Fibroblast of the aortic adventitia (primary cell): ENCODE measurements around the gene IMMP2L. TPM values are rescaled to one million over a fixed set of nuclear protein-coding genes. Genes with fewer than 3 reads are reported as not detected.
"Not testable (repeated sequence)": the region's sequence is repeated elsewhere in the genome, so short reads cannot be mapped to it uniquely, and the experiment has no call there.

Source experiments
- DNase-seq: peaks from one replicate; pipeline ENCODE4 v3.0.0-alpha.2; 2010; ENCODE audit warnings: low read depth
- H3K4me3 ChIP-seq: 2 replicates; pipeline ENCODE4 v1.5.1; 2011; ENCODE audit warnings: low read depth, mild to moderate bottlenecking, control low read depth, low read length, moderate library complexity
- total RNA-seq: library from RNA; depleted of rRNA; stranded (reverse); fragments of >200 nt; gene quantifications from 2 replicates; pipeline ENCODE4 v1.2.3, GENCODE V29; 2012; ENCODE audit warnings: low replicate concordance
- TF ChIP-seq, protein P1 (sequence below): IDR thresholded peaks from 2 replicates; pipeline ENCODE4 v1.5.1; 2011; ENCODE audit warnings: mild to moderate bottlenecking, low read length, control low read depth, inconsistent platforms; ENCODE audit not compliant: insufficient read depth

Gene IMMP2L
- total RNA-seq, 1 donor = 9.9 TPM

DNA sequence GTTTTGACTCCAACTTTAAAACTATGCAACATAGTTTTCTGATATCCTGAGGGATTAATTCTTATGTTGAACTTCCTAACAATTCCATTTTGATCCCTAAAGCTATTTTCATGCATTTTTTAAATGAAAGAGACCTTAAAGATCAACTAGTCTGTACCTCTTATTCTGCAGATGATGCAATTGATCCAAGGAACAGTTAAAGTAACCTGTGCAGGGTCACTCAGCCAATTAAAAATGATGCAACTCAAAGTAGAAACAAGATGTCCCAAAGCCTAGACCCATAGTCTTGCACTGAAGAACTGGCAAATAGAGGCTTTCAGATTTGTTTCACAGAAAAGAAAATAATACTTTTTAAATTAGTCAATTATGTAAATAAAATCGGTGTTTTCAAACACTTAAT, 86.3 kb downstream of the IMMP2L start:
- TF ChIP-seq, protein P1, sequence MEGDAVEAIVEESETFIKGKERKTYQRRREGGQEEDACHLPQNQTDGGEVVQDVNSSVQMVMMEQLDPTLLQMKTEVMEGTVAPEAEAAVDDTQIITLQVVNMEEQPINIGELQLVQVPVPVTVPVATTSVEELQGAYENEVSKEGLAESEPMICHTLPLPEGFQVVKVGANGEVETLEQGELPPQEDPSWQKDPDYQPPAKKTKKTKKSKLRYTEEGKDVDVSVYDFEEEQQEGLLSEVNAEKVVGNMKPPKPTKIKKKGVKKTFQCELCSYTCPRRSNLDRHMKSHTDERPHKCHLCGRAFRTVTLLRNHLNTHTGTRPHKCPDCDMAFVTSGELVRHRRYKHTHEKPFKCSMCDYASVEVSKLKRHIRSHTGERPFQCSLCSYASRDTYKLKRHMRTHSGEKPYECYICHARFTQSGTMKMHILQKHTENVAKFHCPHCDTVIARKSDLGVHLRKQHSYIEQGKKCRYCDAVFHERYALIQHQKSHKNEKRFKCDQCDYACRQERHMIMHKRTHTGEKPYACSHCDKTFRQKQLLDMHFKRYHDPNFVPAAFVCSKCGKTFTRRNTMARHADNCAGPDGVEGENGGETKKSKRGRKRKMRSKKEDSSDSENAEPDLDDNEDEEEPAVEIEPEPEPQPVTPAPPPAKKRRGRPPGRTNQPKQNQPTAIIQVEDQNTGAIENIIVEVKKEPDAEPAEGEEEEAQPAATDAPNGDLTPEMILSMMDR = no peak
- H3K4me3 ChIP-seq = no peak overlapping the region
- DNase-seq = no peak

DNA sequence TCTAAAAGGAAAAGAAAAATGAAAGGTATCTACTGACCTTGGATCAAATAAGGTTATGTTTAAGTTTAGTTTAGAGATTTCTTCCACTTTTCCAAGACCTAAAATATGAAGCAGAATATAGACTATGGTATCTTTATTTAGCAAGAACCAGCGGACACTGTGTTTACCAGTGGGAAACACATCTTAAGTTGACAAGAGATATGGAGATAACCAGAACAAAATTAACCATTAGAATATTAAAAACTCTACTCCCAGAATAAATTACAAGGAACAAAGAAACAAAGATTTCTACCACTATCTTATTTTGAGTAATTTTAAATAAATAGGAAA, 86.9 kb downstream of the IMMP2L start:
- DNase-seq = no peak
- TF ChIP-seq, protein P1 = no peak
- H3K4me3 ChIP-seq = no peak overlapping the region

DNA sequence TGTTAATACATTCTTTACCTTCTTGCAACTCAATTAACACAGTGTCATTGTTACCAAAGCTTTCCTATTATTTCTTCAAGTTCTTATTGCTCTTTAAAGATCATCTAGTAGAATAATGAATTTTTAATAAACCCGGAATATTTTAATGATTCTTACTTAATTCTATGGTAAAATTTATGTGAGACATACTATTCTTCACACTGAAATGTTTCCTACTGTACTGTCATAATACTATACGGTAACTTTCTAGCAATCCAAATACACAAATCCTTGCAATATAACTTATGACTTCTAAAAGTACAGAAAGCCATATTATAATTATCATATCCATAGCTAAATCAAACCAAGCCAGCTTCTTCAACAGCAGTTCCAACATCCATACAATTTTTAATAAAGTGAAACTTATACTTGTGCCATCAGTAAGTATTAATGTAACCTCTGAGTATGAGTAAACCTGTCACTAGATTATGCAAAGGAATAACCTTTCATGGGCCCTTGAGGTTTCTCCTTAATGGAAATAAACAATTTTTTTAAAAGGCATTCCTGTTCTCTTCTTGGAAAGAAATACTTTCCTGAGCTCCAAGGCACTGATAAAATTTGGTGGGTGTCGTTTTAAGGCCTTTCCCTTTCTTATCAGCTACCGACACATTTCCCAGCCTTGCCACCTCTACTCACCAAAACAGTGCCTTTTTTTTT, 87.4 kb downstream of the IMMP2L start:
- no peak for DNase-seq
- TF ChIP-seq, protein P1 = no peak

DNA sequence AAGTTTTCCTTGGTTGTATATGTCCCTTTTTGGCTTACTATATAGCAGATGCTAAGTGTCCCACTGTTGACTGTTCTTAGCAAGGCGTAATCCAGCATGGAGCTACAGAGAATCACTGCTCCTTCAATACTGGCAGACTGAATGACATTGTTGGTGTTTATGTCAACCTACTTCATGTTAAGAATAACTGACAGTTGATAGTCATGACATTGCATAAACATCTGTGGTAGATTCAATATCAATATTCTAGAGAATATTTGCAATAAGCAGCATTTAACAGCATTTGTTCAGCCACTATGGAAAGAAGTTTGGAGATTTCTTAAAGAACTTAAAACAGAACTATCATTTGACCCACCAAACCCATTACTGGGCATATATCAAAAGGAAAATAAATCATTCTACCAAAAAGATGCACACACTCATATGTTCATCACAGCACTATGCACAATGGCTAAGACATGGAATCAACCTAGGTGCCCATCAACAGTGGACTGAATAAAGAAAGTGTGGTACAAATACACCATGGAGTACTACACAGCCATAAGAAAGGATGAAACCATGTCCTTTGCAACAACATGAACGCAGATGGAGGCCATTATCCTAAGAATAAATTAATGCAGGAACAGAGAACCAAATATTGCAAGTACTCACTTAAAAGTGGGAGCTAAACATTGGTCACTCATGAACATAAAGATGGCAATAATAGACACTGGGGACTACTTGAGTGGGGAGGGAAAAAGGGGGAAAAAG, 88.7 kb downstream of the IMMP2L start:
- TF ChIP-seq, protein P1 = no peak
- no peak overlapping the region for H3K4me3 ChIP-seq
- DNase-seq = no peak

More for the DNA sequence above, 87.4 kb downstream of the IMMP2L start:
- no peak overlapping the region for H3K4me3 ChIP-seq

DNA sequence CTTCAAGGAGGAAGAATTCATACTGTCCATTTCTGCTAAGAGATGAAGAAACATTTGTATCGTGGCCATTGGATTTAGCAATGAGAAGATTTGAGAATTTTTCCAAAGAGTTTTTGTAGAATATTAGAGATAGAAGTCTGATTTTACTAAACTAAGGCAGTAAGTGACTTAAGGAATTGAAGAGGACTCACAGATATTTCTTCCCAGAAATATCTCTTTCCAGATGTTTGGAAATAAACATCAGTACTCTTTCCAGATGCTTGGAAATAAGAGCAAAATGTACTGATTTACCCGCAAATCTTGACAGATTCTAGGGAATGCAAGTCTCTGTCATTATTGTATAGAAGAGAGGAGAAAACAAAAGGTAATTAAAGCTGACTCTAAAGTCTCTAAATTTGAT, 91.3 kb downstream of the IMMP2L start:
- no peak for DNase-seq
- H3K4me3 ChIP-seq = no peak overlapping the region

DNA sequence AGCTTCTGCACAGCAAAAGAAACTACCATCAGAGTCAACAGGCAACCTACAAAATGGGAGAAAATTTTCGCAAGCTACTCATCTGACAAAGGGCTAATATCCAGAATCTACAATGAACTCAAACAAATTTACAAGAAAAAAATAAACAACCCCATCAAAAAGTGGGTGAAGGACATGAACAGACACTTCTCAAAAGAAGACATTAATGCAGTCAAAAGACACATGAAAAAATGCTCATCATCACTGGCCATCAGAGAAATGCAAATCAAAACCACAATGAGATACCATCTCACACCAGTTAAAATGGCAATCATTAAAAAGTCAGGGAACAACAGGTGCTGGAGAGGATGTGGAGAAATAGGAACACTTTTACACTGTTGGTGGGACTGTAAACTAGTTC, 92.4 kb downstream of the IMMP2L start:
- not testable (repeated sequence) for H3K4me3 ChIP-seq, DNase-seq

More for the DNA sequence above, 91.3 kb downstream of the IMMP2L start:
- TF ChIP-seq, protein P1 = no peak

DNA sequence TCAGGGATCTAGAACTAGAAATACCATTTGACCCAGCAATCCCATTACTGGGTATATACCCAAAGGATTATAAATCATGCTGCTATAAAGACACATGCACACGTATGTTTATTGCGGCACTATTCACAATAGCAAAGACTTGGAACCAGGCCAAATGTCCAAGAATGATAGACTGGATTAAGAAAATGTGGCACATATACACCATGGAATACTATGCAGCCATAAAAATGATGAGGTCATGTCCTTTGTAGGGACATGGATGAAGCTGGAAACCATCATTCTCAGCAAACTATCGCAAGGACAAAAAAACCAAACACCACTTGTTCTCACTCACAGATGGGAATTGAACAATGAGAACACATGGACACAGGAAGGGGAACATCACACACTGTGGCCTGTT, 96.5 kb downstream of the IMMP2L start:
- not testable (repeated sequence) for DNase-seq, H3K4me3 ChIP-seq

DNA sequence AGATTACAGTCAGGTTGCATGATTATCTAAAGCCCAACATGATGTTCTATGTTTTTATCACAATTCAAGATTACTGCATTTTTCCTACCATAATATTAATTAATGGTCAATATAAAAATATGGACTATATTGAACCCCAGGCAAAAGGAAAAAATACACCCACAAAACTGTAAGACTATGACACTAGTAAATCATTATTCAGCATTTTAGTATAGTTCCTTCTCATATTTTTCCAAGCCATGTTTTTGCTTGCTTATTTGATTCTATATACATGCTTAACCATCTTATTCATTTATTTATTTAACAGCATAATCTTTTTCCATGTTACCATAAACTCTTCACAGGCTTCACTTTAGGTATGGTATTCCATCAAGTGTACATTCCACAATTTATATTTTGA, 101.6 kb downstream of the IMMP2L start:
- TF ChIP-seq, protein P1 = no peak
- DNase-seq = no peak
- no peak overlapping the region for H3K4me3 ChIP-seq
